HepG2 (cell line): Measurements from ENCODE around the gene CYBC1. TPM values are rescaled to one million over a fixed set of nuclear protein-coding genes. Genes with fewer than 3 reads are reported as not detected.

ENCODE experiments used
- AKAP8 ChIP-seq: sonication (generic); formaldehyde crosslinking; IDR thresholded peaks from 2 replicates; pipeline ENCODE4 v1.5.1; 2020; ENCODE audit warnings: mild to moderate bottlenecking, missing genetic modification reagents
- MAFK ChIP-seq, 2 experiments: IDR thresholded peaks in 1 of 2; conservative IDR thresholded peaks in 1 of 2; 2 replicates each; pipeline ENCODE4 v1.6.1; 2011; ENCODE audit warnings: improper control_type of control experiment in 2 of 2, low read length in 2 of 2
- MYPOP ChIP-seq: sonication (generic); formaldehyde crosslinking; IDR thresholded peaks from 2 replicates; pipeline ENCODE4 v1.8.1; 2023; ENCODE audit warnings: mild to moderate bottlenecking, moderate library complexity, missing genetic modification reagents
- POLR2AphosphoS2 ChIP-seq: IDR thresholded peaks from 2 replicates; pipeline ENCODE4 v1.6.1; 2011; ENCODE audit warnings: low read depth, low read length, improper control_type of control experiment
- PPARG ChIP-seq: conservative IDR thresholded peaks from 2 replicates; pipeline ENCODE4 v1.6.1; 2016; ENCODE audit warnings: missing biosample characterization, missing genetic modification reagents
- RFXANK ChIP-seq: IDR thresholded peaks from 2 replicates; pipeline ENCODE4 v1.6.1; 2016
- SP140L ChIP-seq: sonication (generic); formaldehyde crosslinking; IDR thresholded peaks from 2 replicates; pipeline ENCODE4 v1.4.0; 2020; ENCODE audit warnings: missing genetic modification reagents, borderline replicate concordance
- ZNF460 ChIP-seq: sonication (generic); formaldehyde crosslinking; IDR thresholded peaks from 2 replicates; pipeline ENCODE4 v1.5.1; 2020; ENCODE audit warnings: missing genetic modification reagents, mild to moderate bottlenecking, borderline replicate concordance
- ZNF609 ChIP-seq: sonication (generic); formaldehyde crosslinking; IDR thresholded peaks from 2 replicates; pipeline ENCODE4 v1.4.0; 2020; ENCODE audit warnings: mild to moderate bottlenecking, missing genetic modification reagents, borderline replicate concordance
- ZNF740 ChIP-seq: sonication (generic); formaldehyde crosslinking; IDR thresholded peaks from 2 replicates; pipeline ENCODE4 v1.4.0; 2020; ENCODE audit warnings: missing genetic modification reagents
- polyA plus RNA-seq, 8 experiments: library from polyadenylated mRNA; depleted of rRNA in 3 of 8; stranded (reverse) in 7 of 8; unstranded in 1 of 8; fragments of >200 nt; fragmentation: Illumina TruSeq in 4 of 8; extraction: Trizol in 4 of 8; gene quantifications; 2 replicates each; pipeline versions ENCODE4 v1.2.1 to v1.2.3, GENCODE V29; 2011 to 2016; ENCODE audit warnings: low read depth in 4 of 8, missing spikeins in 1 of 8, mixed read lengths in 1 of 8; ENCODE audit not compliant: insufficient read depth in 1 of 8
- total RNA-seq, 5 experiments: library from RNA; depleted of rRNA; stranded (reverse); fragments of >200 nt; fragmentation: Illumina TruSeq; extraction: Trizol; gene quantifications; 2 replicates each; pipeline ENCODE4 v1.2.3, GENCODE V29; 2016; ENCODE audit warnings: low read depth in 1 of 5
- TF ChIP-seq, protein P1 (sequence below): sonication (generic); formaldehyde crosslinking; IDR thresholded peaks from 2 replicates; pipeline ENCODE4 v1.4.0; 2020; ENCODE audit warnings: mild to moderate bottlenecking, missing genetic modification reagents, borderline replicate concordance
- TF ChIP-seq, protein P2 (sequence below): sonication (generic); formaldehyde crosslinking; IDR thresholded peaks from 2 replicates; pipeline ENCODE4 v1.5.0; 2020; ENCODE audit warnings: mild to moderate bottlenecking, missing genetic modification reagents, borderline replicate concordance

CYBC1 gene
- total and polyA plus RNA-seq, 2 of the 13 experiments (the other 11 are each of a cell fraction or from before 2014, with no cell fraction given) = 43.4 to 44.1 TPM

DNA sequence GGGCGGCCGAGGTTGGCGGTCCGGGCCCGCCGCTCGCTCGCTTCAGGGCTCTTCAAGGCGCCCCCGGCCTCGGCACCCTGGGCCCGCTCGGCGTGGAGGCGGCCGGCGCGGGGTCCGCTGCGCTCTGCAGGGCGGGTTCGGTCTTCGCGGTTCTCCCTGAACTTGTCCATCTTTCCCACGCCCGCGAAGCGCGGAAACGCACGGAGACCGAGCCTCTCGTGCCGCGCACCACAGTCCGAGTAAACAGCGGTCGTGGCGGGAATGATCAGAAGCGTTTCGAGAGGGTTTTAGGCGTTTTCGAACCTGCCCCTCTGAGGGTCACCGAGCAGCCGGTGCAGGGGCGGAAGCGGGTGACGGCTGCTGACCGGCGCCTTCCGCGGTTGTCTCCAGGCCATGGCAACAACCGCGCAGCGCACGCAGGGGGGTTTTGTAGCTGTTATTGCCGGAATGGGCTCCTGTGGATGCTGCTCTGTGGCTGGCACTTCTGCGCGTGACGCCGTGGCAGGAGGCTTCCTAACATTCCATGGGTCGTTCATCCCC, 8.4 kb upstream of the CYBC1 start (continued):
- TF ChIP-seq, protein P1, sequence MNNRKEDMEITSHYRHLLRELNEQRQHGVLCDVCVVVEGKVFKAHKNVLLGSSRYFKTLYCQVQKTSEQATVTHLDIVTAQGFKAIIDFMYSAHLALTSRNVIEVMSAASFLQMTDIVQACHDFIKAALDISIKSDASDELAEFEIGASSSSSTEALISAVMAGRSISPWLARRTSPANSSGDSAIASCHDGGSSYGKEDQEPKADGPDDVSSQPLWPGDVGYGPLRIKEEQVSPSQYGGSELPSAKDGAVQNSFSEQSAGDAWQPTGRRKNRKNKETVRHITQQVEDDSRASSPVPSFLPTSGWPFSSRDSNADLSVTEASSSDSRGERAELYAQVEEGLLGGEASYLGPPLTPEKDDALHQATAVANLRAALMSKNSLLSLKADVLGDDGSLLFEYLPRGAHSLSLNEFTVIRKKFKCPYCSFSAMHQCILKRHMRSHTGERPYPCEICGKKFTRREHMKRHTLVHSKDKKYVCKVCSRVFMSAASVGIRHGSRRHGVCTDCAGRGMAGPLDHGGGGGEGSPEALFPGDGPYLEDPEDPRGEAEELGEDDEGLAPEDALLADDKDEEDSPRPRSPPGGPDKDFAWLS (CRISPR knock-in tag) = no peak
- TF ChIP-seq MYPOP (CRISPR knock-in tag) (no peak; the same call in 1 of the 2 replicates), ZNF460 (CRISPR knock-in tag) (no peak), RFXANK (CRISPR knock-in tag) (no peak), MAFK (conservative IDR thresholded peaks at IDR 0.05 in 1 of 2, IDR thresholded peaks at IDR 0.05 in 1 of 2; ENCODE audit: low read length in 2 of 2) (no peak), ZNF609 (no peak), ZNF740 (CRISPR knock-in tag) (no peak; the same call in 1 of the 2 replicates), AKAP8 (CRISPR knock-in tag) (no peak), PPARG (no peak), SP140L (CRISPR knock-in tag) (no peak), POLR2AphosphoS2 (0 out of 2 replicates have a peak, but pooled peaks have one; percentile 2)
- TF ChIP-seq, protein P2, sequence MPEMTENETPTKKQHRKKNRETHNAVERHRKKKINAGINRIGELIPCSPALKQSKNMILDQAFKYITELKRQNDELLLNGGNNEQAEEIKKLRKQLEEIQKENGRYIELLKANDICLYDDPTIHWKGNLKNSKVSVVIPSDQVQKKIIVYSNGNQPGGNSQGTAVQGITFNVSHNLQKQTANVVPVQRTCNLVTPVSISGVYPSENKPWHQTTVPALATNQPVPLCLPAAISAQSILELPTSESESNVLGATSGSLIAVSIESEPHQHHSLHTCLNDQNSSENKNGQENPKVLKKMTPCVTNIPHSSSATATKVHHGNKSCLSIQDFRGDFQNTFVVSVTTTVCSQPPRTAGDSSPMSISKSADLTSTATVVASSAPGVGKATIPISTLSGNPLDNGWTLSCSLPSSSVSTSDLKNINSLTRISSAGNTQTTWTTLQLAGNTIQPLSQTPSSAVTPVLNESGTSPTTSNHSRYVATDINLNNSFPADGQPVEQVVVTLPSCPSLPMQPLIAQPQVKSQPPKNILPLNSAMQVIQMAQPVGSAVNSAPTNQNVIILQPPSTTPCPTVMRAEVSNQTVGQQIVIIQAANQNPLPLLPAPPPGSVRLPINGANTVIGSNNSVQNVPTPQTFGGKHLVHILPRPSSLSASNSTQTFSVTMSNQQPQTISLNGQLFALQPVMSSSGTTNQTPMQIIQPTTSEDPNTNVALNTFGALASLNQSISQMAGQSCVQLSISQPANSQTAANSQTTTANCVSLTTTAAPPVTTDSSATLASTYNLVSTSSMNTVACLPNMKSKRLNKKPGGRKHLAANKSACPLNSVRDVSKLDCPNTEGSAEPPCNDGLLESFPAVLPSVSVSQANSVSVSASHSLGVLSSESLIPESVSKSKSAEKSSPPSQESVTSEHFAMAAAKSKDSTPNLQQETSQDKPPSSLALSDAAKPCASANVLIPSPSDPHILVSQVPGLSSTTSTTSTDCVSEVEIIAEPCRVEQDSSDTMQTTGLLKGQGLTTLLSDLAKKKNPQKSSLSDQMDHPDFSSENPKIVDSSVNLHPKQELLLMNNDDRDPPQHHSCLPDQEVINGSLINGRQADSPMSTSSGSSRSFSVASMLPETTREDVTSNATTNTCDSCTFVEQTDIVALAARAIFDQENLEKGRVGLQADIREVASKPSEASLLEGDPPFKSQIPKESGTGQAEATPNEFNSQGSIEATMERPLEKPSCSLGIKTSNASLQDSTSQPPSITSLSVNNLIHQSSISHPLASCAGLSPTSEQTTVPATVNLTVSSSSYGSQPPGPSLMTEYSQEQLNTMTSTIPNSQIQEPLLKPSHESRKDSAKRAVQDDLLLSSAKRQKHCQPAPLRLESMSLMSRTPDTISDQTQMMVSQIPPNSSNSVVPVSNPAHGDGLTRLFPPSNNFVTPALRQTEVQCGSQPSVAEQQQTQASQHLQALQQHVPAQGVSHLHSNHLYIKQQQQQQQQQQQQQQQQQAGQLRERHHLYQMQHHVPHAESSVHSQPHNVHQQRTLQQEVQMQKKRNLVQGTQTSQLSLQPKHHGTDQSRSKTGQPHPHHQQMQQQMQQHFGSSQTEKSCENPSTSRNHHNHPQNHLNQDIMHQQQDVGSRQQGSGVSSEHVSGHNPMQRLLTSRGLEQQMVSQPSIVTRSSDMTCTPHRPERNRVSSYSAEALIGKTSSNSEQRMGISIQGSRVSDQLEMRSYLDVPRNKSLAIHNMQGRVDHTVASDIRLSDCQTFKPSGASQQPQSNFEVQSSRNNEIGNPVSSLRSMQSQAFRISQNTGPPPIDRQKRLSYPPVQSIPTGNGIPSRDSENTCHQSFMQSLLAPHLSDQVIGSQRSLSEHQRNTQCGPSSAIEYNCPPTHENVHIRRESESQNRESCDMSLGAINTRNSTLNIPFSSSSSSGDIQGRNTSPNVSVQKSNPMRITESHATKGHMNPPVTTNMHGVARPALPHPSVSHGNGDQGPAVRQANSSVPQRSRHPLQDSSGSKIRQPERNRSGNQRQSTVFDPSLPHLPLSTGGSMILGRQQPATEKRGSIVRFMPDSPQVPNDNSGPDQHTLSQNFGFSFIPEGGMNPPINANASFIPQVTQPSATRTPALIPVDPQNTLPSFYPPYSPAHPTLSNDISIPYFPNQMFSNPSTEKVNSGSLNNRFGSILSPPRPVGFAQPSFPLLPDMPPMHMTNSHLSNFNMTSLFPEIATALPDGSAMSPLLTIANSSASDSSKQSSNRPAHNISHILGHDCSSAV (CRISPR knock-in tag) = 0 out of 2 replicates have a peak, but pooled peaks have one; percentile 22
